HL-60/S4 (cell line): ENCODE results near the gene SCN4B.

Source experiments
- in situ Hi-C: fragments of 300-500 bp; cut with MboI; formaldehyde crosslinking; loops from 2 replicates; pipeline ENCODE4 v1.14.3; 2022; ENCODE audit warnings: low sequenced_read_pairs

The SCN4B gene

DNA sequence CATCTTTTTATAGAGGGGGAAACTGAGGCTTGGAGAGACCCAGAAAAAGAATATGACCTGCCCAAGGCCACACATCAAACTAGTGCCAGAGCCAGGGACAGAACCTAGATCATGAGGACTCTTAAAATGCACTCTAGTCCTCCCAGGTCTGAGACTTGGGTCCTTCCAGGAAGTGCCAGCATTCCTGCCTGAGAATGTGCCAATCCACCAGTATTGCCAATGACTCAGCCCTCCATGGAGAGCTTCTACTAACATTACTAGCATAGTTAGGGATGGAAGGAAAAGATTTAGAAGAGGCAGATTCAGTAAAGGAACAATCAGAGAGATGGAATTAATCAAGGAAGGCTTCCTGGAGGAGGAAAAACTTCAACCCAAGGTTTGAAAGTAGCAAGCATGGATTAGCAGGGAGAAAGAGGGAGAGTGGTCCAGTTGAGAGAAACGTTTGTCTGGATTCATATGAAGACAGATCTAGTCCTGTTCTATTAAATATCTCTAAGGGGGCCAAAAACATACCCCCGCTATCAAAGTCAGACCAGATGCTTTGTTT is 45.8 kb downstream of the SCN4B start:
- in situ Hi-C loops, result no loop called here

DNA sequence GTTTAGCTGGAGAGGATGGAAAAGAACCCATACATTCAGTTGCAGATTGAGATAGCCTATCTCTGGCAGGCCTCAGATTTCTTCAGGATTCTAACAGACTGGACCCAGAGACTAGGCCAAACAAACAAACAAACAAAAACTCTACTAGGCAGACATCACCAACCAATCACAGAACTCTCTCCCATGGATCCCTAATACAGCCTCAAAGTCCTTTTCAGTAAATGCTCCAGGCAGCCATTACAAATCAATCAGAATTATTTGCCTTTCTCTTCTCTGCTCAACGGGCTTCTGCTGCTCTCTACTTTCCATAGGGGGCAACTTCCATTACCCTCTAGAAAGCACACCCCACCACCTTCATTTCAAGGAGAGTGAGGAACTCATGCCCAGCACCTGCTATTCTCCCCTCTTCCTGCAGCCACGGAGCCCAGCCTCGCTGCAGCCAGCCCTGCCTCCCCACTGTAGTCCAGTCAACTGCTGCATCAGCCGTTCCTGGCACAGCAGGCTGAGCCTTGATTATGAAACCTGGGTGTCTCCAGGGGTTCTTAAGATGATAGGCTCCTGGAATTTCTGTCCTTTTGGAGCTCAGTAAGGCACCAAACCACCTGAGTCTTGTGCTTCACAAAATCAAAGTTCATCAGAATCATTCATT is 46.8 kb downstream of the SCN4B start:
- in situ Hi-C loops, result no loop called here

DNA sequence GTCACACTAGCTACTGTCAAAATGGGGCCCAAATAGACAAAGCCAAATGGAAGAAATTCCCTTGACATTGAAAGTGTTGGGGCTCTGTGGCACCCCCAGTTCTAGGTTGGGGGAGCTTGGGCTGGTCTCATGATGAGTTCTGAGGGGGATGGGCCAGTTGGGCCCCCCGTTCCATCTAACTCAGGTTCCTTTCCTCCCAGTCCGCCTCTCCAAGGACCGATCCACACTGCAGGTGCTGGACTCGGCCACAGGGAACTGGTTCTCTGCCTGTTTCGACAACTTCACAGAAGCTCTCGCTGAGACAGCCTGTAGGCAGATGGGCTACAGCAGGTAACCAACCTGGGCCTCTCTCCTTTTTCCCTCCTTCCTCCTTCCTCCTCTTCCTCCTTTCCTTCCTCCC is 48.1 kb downstream of the SCN4B start:
- in situ Hi-C loops, result no loop called here

DNA sequence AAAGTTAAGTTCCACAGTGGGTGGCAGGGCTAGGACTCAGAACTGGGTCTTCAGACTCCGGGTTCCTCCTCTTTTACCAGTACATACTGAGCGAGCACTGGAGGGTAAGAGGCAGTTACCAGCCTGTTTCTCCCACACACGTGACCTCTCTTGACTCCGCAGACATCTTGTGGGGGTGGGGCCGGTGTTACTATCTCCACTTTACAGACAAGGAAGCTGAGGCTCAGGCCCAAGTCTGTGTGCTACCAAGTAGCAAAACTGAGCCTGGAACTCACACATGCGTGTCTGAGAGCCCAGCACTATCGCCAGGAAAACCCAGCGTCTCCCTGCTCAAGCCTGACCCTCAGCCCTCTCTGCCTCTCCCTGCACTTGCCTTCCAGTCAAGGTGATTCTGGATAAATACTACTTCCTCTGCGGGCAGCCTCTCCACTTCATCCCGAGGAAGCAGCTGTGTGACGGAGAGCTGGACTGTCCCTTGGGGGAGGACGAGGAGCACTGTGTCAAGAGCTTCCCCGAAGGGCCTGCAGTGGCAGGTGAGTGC is 49.8 kb downstream of the SCN4B start:
- in situ Hi-C loops, result no loop called here

DNA sequence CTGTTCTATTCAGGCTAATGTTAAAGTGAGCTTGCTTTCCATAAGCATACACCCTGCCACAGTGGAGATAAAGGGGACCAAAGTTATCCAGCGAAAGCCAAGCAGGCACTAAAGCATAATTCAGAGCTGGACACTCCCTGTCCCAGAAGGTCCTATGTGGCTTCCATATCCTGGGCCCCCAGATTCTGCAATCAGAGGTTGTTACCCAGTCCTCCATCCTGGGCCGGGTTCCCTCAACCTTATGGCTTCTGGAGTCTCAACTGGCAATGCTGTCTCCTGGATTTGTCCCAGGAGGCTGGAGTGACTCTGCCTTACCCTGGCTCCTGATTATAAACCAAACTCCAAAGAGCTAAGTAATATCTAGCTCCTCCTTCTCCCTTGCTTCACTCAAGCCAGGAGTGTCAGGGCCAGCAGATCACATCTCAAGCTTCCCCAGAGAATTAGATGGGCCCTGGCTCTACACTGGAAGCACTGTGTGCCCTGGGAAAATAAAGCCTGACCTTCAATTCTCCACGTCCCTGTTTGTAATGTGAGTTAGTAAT is 51.9 kb downstream of the SCN4B start:
- in situ Hi-C loops, result no loop called here

DNA sequence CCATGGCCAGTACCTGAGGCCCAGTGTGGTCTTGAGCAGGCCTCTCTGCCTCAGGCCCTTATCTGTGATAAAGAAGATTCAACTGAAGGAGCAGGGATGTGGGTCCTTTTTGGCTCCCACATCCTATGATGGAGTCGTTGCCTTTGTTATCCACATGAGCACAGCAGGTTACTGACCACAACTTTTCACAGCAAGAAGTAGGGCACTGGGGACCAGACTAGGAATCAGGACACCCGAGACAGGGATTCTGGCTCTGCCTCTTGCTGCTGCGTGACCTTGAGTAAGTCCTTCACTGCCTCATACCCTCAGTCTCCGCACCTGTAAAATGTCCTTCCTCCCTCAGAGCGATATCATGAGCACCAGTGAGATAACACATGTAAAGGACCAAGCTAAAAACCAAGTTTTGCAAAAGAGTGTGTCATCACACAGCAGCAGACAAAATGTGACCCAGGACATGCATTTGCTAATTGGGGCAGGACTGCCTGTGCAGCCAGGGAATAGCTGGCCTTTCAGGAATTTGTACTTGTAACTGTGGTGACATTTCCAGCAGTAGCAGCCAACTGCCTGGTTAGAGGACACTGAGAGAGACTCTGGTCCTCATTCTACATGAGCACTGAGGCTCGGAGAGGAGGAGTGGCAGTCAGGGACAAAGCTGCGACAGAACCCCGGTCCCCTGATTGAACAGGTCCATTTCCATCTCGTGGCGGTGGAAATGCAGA is 52.6 kb downstream of the SCN4B start:
- in situ Hi-C loops, result no loop called here

DNA sequence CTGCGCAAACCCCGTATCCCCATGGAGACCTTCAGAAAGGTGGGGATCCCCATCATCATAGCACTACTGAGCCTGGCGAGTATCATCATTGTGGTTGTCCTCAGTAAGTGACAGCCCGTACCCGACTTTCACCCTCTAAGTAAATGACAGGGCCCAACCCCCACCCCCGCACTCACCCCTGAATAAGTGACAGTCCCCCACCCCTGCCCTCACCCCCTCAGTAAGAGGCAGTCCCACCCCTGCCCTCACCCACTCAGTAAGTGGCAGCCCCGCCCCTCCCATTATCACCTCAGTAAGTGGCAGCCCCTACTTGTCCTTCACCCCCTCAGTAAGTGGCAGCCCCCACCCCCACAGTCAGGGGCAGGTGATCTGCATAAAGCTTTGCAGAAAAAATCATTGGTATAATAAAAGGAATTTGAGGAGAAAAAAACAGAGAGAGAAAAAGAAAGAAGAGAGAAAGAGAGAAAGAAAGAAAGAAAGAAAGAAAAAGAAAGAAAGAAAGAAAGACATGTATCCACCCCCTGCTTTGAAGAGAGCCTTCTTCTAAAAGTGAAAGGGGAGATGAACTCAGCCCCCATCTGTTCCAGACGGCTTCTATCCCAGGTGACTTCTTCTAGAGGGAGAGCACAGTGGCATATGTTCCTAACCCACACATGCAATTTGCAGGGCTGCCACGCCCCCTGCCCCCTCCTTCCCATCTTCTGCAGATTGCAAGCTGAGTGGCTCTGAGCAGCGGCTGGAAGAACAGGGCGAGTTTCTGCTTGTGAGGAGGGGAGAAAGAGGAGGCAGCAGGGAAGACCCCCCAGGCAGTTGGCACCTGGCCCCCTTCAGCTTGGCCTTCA is 53.4 kb downstream of the SCN4B start:
- in situ Hi-C loops, result no loop called here

DNA sequence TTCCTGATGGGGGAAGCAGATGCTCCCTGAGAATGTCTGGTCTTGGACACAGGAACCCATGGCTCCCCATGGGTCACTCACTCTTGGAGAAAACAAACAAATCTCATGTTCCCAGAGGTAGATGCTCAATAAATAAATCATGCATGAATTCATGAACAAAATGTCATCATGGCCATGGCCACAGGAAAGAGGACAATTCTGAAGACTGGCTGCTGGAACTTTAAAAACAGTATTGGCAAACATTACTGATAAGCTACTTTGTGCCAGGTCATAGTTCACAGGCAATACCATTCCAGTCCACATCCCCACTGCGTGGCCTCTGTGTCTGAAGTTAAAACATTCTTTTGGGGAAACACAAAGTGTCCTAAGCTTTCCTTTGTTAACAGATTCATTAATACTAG is 56.7 kb downstream of the SCN4B start:
- in situ Hi-C loops, result no loop called here

DNA sequence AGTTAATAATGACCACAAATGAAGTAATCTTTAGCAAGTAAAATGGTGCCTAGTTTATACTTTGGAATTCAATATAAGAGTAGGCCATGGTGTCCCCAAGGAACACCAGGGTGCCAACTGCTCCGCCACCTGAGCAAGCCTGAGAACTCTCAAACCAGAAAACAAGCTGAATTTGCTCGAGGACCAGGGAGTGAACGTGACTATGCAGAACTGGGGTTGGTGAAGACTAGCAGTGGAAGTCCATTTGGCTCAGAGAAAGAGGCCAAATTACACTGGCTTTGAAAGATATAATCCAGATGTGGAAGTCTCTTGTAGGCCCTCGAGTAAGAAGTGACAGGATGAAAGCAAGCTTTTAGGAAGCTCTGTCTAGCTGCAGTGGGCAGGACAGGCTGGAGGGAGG is 57.1 kb downstream of the SCN4B start:
- in situ Hi-C loops, result no loop called here

DNA sequence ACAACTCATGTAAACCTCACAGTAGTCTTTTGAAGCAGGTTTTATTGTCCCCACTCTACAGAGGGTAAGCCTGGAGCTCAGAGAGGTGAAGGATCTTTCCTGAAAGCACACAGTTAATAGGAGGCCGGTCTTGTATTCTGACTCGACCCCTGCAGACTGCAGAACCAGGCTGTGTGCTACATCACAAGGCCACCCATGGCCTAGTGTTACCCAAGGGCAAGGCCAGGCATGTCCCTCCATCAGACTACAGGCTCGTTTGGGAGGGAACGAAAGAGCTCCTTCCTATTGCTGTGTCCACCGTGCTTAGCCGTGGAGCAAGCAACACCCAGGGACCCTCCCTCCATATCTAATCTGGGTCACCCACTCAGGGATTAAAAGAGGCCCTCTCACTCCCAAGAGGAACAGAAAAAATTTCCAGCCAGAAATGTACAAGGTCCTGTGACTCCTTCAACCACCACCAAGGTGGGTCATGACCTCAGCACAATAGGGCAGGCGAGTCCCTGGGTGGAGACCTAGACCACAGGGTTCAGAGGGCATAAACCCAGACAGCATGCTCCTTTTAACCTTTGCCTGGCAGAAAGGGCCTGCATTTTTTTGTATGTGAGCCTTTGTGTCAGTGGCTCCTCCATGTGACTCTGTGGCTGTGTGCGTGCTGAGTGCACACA is 59.6 kb downstream of the SCN4B start:
- in situ Hi-C loops, result no loop called here

DNA sequence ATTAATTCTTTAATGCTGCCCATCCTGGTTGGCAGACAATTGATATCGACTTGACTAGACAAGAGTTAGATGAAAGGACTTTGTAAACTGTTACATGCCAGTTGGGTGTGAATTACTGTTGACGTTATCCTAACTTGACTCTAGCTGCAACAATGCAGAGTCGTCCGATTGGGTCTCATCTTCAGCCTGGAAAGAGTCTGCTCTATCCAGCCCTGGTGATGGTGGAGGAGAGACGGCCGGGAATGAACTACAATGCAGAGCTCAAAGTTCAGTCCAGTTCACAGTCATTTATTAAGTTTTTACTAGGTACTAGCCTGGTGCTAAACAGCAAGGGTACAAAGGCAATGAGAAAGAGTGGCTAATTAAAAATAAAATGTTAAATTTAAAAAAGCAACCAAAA is 60.9 kb downstream of the SCN4B start:
- in situ Hi-C loops, result no loop called here

DNA sequence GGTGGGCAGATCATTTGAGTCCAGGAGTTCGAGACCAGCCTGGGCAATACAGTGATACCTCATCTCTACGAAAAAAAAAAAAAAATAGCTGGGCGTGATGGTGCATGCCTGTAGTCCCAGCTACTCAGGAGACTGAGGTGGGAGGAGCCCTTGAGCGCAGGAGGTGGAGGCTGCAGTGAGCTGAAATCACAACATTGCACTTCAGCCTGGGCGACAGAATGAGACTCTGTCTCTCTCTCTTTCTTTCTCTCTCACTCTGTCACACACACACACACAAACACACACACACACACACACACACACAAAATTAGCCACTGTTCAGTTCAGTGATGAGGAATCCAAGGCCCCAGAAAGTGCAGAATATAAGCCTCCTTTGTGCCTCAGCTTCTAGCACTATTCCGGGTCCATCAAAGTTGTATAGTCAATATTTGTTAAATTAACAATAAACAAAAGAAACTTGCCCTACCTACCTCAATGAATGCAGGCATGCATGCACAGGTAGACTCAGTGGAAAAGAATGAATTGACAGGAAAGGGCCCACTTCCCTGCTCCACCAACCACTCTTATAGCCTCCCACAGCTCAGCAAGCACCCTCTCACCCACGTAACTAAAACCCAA is 62.0 kb downstream of the SCN4B start:
- in situ Hi-C loops, result no loop called here

DNA sequence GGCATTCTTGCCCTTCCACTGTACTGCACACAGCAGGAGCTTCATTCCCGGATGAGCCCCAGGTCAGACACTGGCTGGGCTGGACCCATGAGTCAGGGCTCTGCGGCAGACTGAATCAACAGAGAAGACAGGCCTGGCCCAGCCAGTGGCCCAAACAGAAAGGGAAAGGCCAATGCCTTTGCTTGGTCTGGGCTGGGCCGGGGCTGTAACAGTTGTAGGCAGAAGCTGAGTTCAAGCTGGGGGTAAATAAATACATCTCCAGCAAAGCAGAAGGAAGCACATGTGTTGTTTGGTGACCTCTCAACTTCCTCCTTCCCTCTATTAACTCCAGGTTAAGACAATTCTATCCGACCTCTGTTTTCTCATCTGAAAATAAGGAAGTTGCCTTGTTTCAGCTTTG is 64.1 kb downstream of the SCN4B start:
- in situ Hi-C loops, result no loop called here

DNA sequence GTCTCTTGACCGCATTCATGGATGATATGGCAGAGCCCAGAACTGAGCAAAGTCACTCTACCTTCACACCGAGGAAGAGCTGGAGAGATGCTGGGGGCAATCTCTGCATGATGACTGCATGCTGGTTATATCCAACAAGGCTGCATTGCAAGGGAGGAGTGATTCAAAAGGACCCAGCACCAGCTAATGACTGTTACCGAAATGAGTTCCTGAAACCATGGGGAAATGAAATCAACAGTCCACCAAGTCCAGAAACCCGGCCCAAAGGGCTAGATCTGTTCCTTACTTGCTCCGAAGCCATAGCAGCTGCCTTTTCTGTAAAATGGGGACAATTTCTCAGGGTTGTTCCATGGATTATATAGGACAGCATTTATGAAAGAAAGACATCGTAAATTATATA is 64.7 kb downstream of the SCN4B start:
- in situ Hi-C loops, result no loop called here

DNA sequence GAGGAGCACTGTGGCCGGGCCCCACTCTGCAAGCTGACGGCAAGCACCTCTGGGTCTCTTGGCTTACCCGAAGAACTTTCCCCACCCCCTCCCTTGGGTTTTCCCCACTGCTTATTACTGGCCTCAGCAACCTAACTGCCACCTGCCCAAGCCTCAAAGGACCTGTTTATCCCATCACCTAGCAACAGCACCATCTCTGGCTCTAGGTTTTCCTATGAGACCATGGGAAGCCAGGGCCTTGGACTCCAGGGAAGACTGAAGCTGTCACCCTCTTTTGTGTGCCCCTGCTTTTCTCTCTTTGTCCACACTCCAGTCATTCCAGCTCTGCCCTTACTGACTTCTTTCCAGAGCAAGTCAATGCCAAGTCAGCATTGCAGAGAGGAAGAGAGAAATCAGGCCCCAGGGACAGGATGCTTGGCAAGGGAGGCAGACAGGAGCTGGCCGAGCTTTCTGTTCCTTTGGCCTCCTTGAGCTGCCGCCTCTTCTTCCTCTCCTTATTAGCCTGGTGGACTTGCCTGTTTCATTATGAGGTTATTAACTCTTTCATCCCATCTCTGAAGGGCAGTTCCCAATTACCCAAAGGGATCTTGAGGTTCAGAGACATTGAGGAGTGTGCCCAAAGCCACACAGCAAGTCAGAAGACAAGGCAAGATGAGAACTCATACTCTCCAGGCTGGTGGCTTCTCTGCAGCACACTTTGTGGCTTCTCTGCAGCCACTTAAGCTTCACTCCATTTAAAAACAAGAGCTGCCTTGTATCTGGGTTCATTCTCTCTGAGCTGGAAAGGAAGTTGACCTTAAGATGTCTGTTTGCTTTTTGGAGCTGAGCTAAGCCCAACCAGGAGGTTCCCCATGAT is 65.5 kb downstream of the SCN4B start, which contains the start of gene SMIM35:
TSS of gene SMIM35 (minus strand) at position 51 of the 856 bp plus-strand sequence. CDS start 206 bp downstream, outside the sequence.
- in situ Hi-C loops, result no loop called here

DNA sequence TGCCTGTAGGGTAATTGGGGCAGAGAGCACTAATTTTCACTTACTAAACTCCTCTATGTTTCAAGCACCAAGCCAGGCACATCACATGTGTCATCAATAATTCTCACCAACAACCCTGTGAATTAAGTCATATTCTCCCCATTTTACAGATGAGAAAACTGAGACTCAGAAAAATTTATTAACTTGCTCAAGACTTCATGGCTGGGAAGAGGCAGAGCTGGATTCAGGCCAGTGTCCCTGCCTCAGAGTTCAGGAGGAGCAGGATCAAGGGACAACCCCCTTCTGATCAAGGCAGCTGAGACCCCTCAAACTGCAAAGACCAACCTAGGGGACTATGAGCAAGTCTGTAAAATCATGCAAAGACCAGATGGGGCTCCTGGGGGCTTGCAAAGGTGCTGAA is 68.0 kb downstream of the SCN4B start:
- in situ Hi-C loops, result no loop called here

DNA sequence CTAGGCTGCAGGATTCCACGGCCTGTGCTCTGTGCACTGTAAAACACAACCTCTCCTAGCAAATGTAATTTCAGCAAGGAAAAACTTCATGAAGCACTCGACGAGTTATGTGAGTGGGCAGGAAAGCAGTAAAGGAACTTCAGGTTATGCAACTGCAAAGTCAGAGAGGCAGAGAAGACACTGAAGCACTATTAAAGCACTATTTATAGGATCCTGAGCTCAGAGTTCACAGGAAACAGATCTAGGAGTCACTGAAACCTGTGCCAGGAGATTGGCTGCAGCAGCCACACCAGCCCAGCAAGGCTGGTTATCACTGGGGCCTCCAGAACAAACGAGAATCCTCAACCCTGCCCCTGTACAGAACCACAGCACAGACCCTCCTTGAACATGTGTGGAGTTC is 68.4 kb downstream of the SCN4B start:
- in situ Hi-C loops, result no loop called here
